Measurements from ENCODE around the gene ABHD12B. TPM values are rescaled to one million over a fixed set of nuclear protein-coding genes. Genes with fewer than 3 reads are reported as not detected.

Gene ABHD12B
- total RNA-seq, 1 donor from 2014 or later: not detected

- Mint-ChIP-seq H3K4me3 (no peak overlapping the region), H3K36me3 (peaks cover 7% of the 10 kb centered on the region), H3K27ac (no peak overlapping the region), H3K9me3 (peaks cover 5% of the 10 kb centered on the region), H3K4me1 (peaks cover 10% of the 10 kb centered on the region), H3K27me3 (ENCODE audit: insufficient read depth, low read depth) (peaks cover 2% of the 10 kb centered on the region)
- Histone ChIP-seq H3F3A (ENCODE audit: low read depth) (peaks cover 3% of the 10 kb centered on the region), H3K27me3 (no peaks in the 10 kb centered on the region), H3K4me1 (peaks cover 5% of the 10 kb centered on the region), H3K9me3 (ENCODE audit: low read depth) (no peaks in the 10 kb centered on the region), H3K79me2 (ENCODE audit: low read depth) (no peaks in the 10 kb centered on the region), H3K27ac (no peak overlapping the region), H4K20me1 (ENCODE audit: low read depth) (no peaks in the 10 kb centered on the region), H3K4me2 (no peak overlapping the region), H3K36me3 (no peaks in the 10 kb centered on the region), H3K4me3 (no peak overlapping the region), H3K9ac (no peak overlapping the region), H2AFZ (replicated peaks) (no peak overlapping the region)
- DNase-seq (ENCODE audit: low spot score): no peak
- TF ChIP-seq CTCF (IDR thresholded peaks at IDR 0.05) (no peak), EZH2 (IDR thresholded peaks at IDR 0.05) (no peak), EZH2phosphoT487 (IDR thresholded peaks at IDR 0.05) (no peak)
These were observed 29.5 kb downstream of the ABHD12B start for GRCh38 chr14:50901361-50901760.

DNA sequence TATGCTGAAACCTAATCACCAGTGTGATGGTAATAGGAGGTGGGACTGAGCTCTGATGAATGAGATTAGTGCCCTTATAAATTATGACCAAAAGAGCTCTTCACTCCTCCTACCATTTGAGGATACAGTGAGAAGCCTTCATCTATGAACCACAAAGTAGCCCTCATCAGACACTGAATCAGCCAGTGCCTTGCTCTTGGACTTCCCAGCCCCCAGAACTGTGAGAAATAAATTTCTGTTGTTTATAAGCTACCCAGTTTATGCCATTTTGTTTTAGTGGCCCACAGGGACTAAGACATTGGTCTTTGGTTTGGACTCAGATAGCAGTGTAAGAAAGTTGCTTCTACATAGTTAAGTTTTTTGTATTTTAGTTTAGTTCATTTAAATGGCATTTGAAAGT lies 32.9 kb downstream of the ABHD12B start:
- H3K27me3 Mint-ChIP-seq (ENCODE audit: insufficient read depth, low read depth): peaks cover 2% of the 10 kb centered on the region
- peaks cover 13% of the 10 kb centered on the region for H3K36me3 Mint-ChIP-seq
- Histone ChIP-seq H3K4me3 (no peak overlapping the region), H3K27me3 (no peaks in the 10 kb centered on the region), H3K36me3 (no peaks in the 10 kb centered on the region), H3K9ac (no peak overlapping the region), H4K20me1 (ENCODE audit: low read depth) (no peaks in the 10 kb centered on the region), H3K27ac (no peak overlapping the region), H3F3A (ENCODE audit: low read depth) (no peaks in the 10 kb centered on the region), H3K79me2 (ENCODE audit: low read depth) (no peaks in the 10 kb centered on the region), H3K4me1 (no peaks in the 10 kb centered on the region), H2AFZ (replicated peaks) (no peak overlapping the region), H3K4me2 (no peak overlapping the region), H3K9me3 (ENCODE audit: low read depth) (no peaks in the 10 kb centered on the region)
- H3K9me3 Mint-ChIP-seq: peaks cover 5% of the 10 kb centered on the region
- H3K27ac Mint-ChIP-seq: no peak overlapping the region
- no peak for TF ChIP-seq EZH2 (IDR thresholded peaks at IDR 0.05)
- no peak for TF ChIP-seq CTCF (IDR thresholded peaks at IDR 0.05)
- no peak for TF ChIP-seq EZH2phosphoT487 (IDR thresholded peaks at IDR 0.05)
- peaks cover 4% of the 10 kb centered on the region for H3K4me1 Mint-ChIP-seq
- H3K4me3 Mint-ChIP-seq: no peak overlapping the region
- DNase-seq (ENCODE audit: low spot score): no peak

- H4K20me1 ChIP-seq (ENCODE audit: low read depth): no peaks in the 10 kb centered on the region
- H3K27ac ChIP-seq: no peak overlapping the region
- no peak overlapping the region for H3K9ac ChIP-seq
- H3K27me3 ChIP-seq: no peaks in the 10 kb centered on the region
- Mint-ChIP-seq H3K27ac (no peak overlapping the region), H3K4me1 (peaks cover 13% of the 10 kb centered on the region), H3K9me3 (peaks cover 5% of the 10 kb centered on the region), H3K27me3 (ENCODE audit: insufficient read depth, low read depth) (no peaks in the 10 kb centered on the region), H3K36me3 (peaks cover 21% of the 10 kb centered on the region), H3K4me3 (no peak overlapping the region)
- H3K79me2 ChIP-seq (ENCODE audit: low read depth): no peaks in the 10 kb centered on the region
- peaks cover 7% of the 10 kb centered on the region for H3K4me1 ChIP-seq
- no peaks in the 10 kb centered on the region for H3K9me3 ChIP-seq (ENCODE audit: low read depth)
- TF ChIP-seq EZH2phosphoT487 (IDR thresholded peaks at IDR 0.05) (no peak), EZH2 (IDR thresholded peaks at IDR 0.05) (no peak), CTCF (IDR thresholded peaks at IDR 0.05) (no peak)
- no peak for DNase-seq (ENCODE audit: low spot score)
- peaks cover 6% of the 10 kb centered on the region for H3F3A ChIP-seq (ENCODE audit: low read depth)
- no peak overlapping the region for H3K4me3 ChIP-seq
- H3K36me3 ChIP-seq: no peaks in the 10 kb centered on the region
- H2AFZ ChIP-seq (replicated peaks): no peak overlapping the region
- H3K4me2 ChIP-seq: no peak overlapping the region
These were observed 34.6 kb downstream of the ABHD12B start for GRCh38 chr14:50906326-50907065.

Measured in neural progenitor cell (in vitro differentiated cells).